Measurements from ENCODE around the gene ARTN. TPM values are rescaled to one million over a fixed set of nuclear protein-coding genes. Genes with fewer than 3 reads are reported as not detected.

The ARTN gene
- total RNA-seq: not detected

GRCh38 chr1:43933386-43934100 lies at the start of gene ARTN:
Gene ARTN (plus strand): TSS chr1:43933801. CDS start chr1:43935657, 1,856 bp downstream.
- no peaks in the 10 kb centered on the region for H3K9me3 Mint-ChIP-seq
- H3K27ac Mint-ChIP-seq: peak within 1 kb of the TSS; percentile 14
- H3K27me3 Mint-ChIP-seq (ENCODE audit: low read depth): peaks cover 34% of the 10 kb centered on the region
- H3K4me3 Mint-ChIP-seq: peak within 1 kb of the TSS; percentile 36
- no peaks in the 10 kb centered on the region for H3K36me3 Mint-ChIP-seq (ENCODE audit: low read depth)
- intact Hi-C loops (cut with micrococcal nuclease): loop anchor here (1.0 to 10.0 kb wide), 7 partner anchors 13 to 709 kb away; partner anchors contain the start of genes HYI, IPO13 and ST3GAL3
- DNase-seq: peak; percentile 23
- peaks cover 14% of the 10 kb centered on the region for H3K4me1 Mint-ChIP-seq (ENCODE audit: low read depth)
- CTCF ChIA-PET: interaction anchor here (0.5 to 11.7 kb wide), 18 partner anchors 9 to 403 kb away, joined by 3 to 246 read pairs (median 4); partner anchors contain the start of genes IPO13 and PTPRF

GRCh38 chr1:43885279-43885801 lies 48.3 kb upstream of the ARTN start:
- no peak for DNase-seq
- Mint-ChIP-seq H3K36me3 (ENCODE audit: low read depth) (no peaks in the 10 kb centered on the region), H3K4me1 (ENCODE audit: low read depth) (no peaks in the 10 kb centered on the region), H3K9me3 (no peaks in the 10 kb centered on the region), H3K4me3 (no peak overlapping the region), H3K27me3 (ENCODE audit: low read depth) (no peaks in the 10 kb centered on the region), H3K27ac (no peak overlapping the region)
- CTCF ChIA-PET: interaction anchor here (0.6 kb wide), 1 partner anchor 121 kb away, joined by 3 read pairs; no protein-coding TSS in a partner anchor
- intact Hi-C loops (cut with micrococcal nuclease): no loop called here

GRCh38 chr1:43887748-43888147 lies 45.9 kb upstream of the ARTN start:
- H3K9me3 Mint-ChIP-seq: no peaks in the 10 kb centered on the region
- no peak overlapping the region for H3K27ac Mint-ChIP-seq
- CTCF ChIA-PET: no interaction called here
- H3K4me1 Mint-ChIP-seq (ENCODE audit: low read depth): no peaks in the 10 kb centered on the region
- no peak overlapping the region for H3K4me3 Mint-ChIP-seq
- intact Hi-C loops (cut with micrococcal nuclease): no loop called here
- no peaks in the 10 kb centered on the region for H3K36me3 Mint-ChIP-seq (ENCODE audit: low read depth)
- H3K27me3 Mint-ChIP-seq (ENCODE audit: low read depth): no peaks in the 10 kb centered on the region
- no peak for DNase-seq

GRCh38 chr1:43890815-43891214 lies 42.8 kb upstream of the ARTN start:
- Mint-ChIP-seq H3K27ac (no peak overlapping the region), H3K9me3 (no peaks in the 10 kb centered on the region), H3K27me3 (ENCODE audit: low read depth) (no peaks in the 10 kb centered on the region), H3K36me3 (ENCODE audit: low read depth) (peaks cover 5% of the 10 kb centered on the region), H3K4me3 (no peak overlapping the region), H3K4me1 (ENCODE audit: low read depth) (no peaks in the 10 kb centered on the region)
- intact Hi-C loops (cut with micrococcal nuclease): no loop called here
- CTCF ChIA-PET: interaction anchor here (1.0 kb wide), 1 partner anchor 127 kb away, joined by 4 read pairs; no protein-coding TSS in a partner anchor
- no peak for DNase-seq

- peaks cover 8% of the 10 kb centered on the region for H3K36me3 Mint-ChIP-seq (ENCODE audit: low read depth)
- H3K9me3 Mint-ChIP-seq: no peaks in the 10 kb centered on the region
- intact Hi-C loops (cut with micrococcal nuclease): no loop called here
- no peaks in the 10 kb centered on the region for H3K27me3 Mint-ChIP-seq (ENCODE audit: low read depth)
- no peak overlapping the region for H3K4me3 Mint-ChIP-seq
- CTCF ChIA-PET: no interaction called here
- no peaks in the 10 kb centered on the region for H3K4me1 Mint-ChIP-seq (ENCODE audit: low read depth)
- H3K27ac Mint-ChIP-seq: no peak overlapping the region
- DNase-seq: no peak
These were observed 40.6 kb upstream of the ARTN start for GRCh38 chr1:43893006-43893405.

GRCh38 chr1:43898981-43899380 lies 34.6 kb upstream of the ARTN start:
- CTCF ChIA-PET: interaction anchor here (0.6 kb wide), 1 partner anchor 339 kb away, joined by 3 read pairs; no protein-coding TSS in a partner anchor
- Mint-ChIP-seq H3K27ac (no peak overlapping the region), H3K4me3 (no peak overlapping the region), H3K9me3 (no peaks in the 10 kb centered on the region), H3K36me3 (ENCODE audit: low read depth) (peaks cover 14% of the 10 kb centered on the region), H3K4me1 (ENCODE audit: low read depth) (no peaks in the 10 kb centered on the region), H3K27me3 (ENCODE audit: low read depth) (no peaks in the 10 kb centered on the region)
- no peak for DNase-seq
- intact Hi-C loops (cut with micrococcal nuclease): no loop called here

GRCh38 chr1:43900386-43900785 lies 33.2 kb upstream of the ARTN start:
- intact Hi-C loops (cut with micrococcal nuclease): no loop called here
- Mint-ChIP-seq H3K9me3 (no peaks in the 10 kb centered on the region), H3K27me3 (ENCODE audit: low read depth) (no peaks in the 10 kb centered on the region), H3K4me3 (no peak overlapping the region), H3K36me3 (ENCODE audit: low read depth) (peaks cover 9% of the 10 kb centered on the region), H3K27ac (no peak overlapping the region), H3K4me1 (ENCODE audit: low read depth) (no peaks in the 10 kb centered on the region)
- no peak for DNase-seq
- CTCF ChIA-PET: no interaction called here

GRCh38 chr1:43901196-43901961 lies 32.2 kb upstream of the ARTN start:
- no peak overlapping the region for H3K27ac Mint-ChIP-seq
- intact Hi-C loops (cut with micrococcal nuclease): no loop called here
- CTCF ChIA-PET: interaction anchor here (1.4 kb wide), 1 partner anchor 34 kb away, joined by 3 read pairs; no protein-coding TSS in a partner anchor

GRCh38 chr1:43902058-43902831 lies 31.4 kb upstream of the ARTN start:
- Mint-ChIP-seq H3K9me3 (no peaks in the 10 kb centered on the region), H3K4me3 (no peak overlapping the region), H3K27ac (no peak overlapping the region), H3K36me3 (ENCODE audit: low read depth) (peaks cover 8% of the 10 kb centered on the region), H3K27me3 (ENCODE audit: low read depth) (no peaks in the 10 kb centered on the region), H3K4me1 (ENCODE audit: low read depth) (no peaks in the 10 kb centered on the region)
- DNase-seq: no peak
- CTCF ChIA-PET: interaction anchor here (1.4 kb wide), 1 partner anchor 33 kb away, joined by 3 read pairs; no protein-coding TSS in a partner anchor
- intact Hi-C loops (cut with micrococcal nuclease): no loop called here

More at GRCh38 chr1:43901196-43901961, 32.2 kb upstream of the ARTN start:
- no peaks in the 10 kb centered on the region for H3K27me3 Mint-ChIP-seq (ENCODE audit: low read depth)
- H3K4me1 Mint-ChIP-seq (ENCODE audit: low read depth): no peaks in the 10 kb centered on the region
- H3K9me3 Mint-ChIP-seq: no peaks in the 10 kb centered on the region
- H3K4me3 Mint-ChIP-seq: no peak overlapping the region
- no peak for DNase-seq
- H3K36me3 Mint-ChIP-seq (ENCODE audit: low read depth): peaks cover 8% of the 10 kb centered on the region

GRCh38 chr1:43904660-43905551 lies 28.7 kb upstream of the ARTN start:
- no peaks in the 10 kb centered on the region for H3K9me3 Mint-ChIP-seq
- no peaks in the 10 kb centered on the region for H3K27me3 Mint-ChIP-seq (ENCODE audit: low read depth)
- H3K4me3 Mint-ChIP-seq: no peak overlapping the region
- peaks cover 2% of the 10 kb centered on the region for H3K36me3 Mint-ChIP-seq (ENCODE audit: low read depth)
- no peaks in the 10 kb centered on the region for H3K4me1 Mint-ChIP-seq (ENCODE audit: low read depth)
- CTCF ChIA-PET: interaction anchor here (0.6 kb wide), 1 partner anchor 144 kb away, joined by 3 read pairs; no protein-coding TSS in a partner anchor
- no peak overlapping the region for H3K27ac Mint-ChIP-seq
- intact Hi-C loops (cut with micrococcal nuclease): no loop called here
- DNase-seq: no peak

- DNase-seq: no peak
- intact Hi-C loops (cut with micrococcal nuclease): no loop called here
- Mint-ChIP-seq H3K9me3 (no peaks in the 10 kb centered on the region), H3K27me3 (ENCODE audit: low read depth) (no peaks in the 10 kb centered on the region), H3K36me3 (ENCODE audit: low read depth) (no peaks in the 10 kb centered on the region), H3K4me3 (no peak overlapping the region), H3K4me1 (ENCODE audit: low read depth) (no peaks in the 10 kb centered on the region), H3K27ac (no peak overlapping the region)
- CTCF ChIA-PET: interaction anchor here (0.9 kb wide), 1 partner anchor 37 kb away, joined by 3 read pairs; no protein-coding TSS in a partner anchor
These were observed 25.4 kb upstream of the ARTN start for GRCh38 chr1:43908226-43908625.

All from activated naive CD4-positive, alpha-beta T cell treated with anti-CD3 and anti-CD28 coated beads for 36 hours (primary cell).